Rectal smooth muscle tissue (tissue), 1 donor: Measurements from ENCODE around the gene DENND5A.

Experiments used
- H3K27ac ChIP-seq: one replicate; pipeline ENCODE4 v1.7.0; 2013; ENCODE audit warnings: low read depth, low read length, inconsistent platforms
- H3K27me3 ChIP-seq: one replicate; pipeline ENCODE4 v1.7.0; 2013; ENCODE audit warnings: low read length; ENCODE audit not compliant: control insufficient read depth, insufficient read depth
- H3K36me3 ChIP-seq: one replicate; pipeline ENCODE4 v1.7.0; 2013; ENCODE audit warnings: low read length; ENCODE audit not compliant: control insufficient read depth, insufficient read depth
- H3K4me1 ChIP-seq: one replicate; pipeline ENCODE4 v1.7.0; 2013; ENCODE audit warnings: low read length; ENCODE audit not compliant: control insufficient read depth, insufficient read depth
- H3K4me3 ChIP-seq: one replicate; pipeline ENCODE4 v1.7.0; 2013; ENCODE audit warnings: low read length
- H3K9ac ChIP-seq: one replicate; pipeline ENCODE4 v1.7.0; 2013; ENCODE audit warnings: low read length

Gene DENND5A

DNA sequence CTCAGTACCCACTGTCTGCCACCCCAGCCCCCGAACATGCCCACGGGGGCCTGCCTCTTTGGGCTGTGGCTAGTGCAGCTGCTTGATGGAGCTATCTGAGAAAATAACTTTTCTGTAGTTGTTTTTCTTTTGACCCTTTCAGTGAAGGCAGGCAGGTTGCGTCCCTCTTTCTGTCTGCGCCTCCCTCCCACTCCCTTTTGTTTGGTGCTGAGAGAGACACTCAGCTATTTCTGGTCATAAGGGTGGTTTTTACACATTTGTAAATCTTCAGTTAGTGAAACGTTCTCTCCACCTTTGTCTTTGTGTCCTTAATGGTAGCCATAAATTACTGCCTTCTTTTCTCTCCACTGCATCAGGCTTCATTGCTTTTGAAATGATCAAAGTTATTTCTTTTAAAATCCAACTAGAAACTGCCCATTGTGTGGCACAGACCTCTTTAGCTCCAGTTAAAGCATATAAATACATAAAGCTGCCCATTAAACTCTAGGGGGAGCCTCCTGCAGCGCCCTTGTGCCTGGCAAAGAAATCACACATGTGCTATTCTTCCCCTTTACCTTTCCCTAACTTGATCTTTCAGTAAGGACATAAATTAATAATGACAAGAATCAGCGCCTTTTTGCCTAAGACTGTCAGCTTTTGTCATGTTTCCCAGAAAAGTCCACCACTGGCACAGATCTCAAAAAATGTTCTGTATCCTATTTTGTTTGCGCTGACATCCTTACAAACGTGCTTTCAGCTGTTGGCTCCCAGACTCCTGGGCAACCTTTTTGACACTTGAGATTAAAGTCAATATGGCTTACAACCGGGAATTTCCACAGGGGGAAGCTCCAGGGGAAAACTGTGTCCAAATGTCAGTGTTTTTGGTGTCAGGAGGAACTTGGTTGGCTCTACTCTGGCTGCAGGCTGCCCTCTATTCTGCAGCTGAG is 172.0 kb downstream of the DENND5A start:
- Histone ChIP-seq H3K9ac (no peak overlapping the region), H3K4me1 (no peaks in the 10 kb centered on the region), H3K27me3 (peaks cover 6% of the 10 kb centered on the region), H3K27ac (no peak overlapping the region), H3K4me3 (no peak overlapping the region), H3K36me3 (no peaks in the 10 kb centered on the region)

DNA sequence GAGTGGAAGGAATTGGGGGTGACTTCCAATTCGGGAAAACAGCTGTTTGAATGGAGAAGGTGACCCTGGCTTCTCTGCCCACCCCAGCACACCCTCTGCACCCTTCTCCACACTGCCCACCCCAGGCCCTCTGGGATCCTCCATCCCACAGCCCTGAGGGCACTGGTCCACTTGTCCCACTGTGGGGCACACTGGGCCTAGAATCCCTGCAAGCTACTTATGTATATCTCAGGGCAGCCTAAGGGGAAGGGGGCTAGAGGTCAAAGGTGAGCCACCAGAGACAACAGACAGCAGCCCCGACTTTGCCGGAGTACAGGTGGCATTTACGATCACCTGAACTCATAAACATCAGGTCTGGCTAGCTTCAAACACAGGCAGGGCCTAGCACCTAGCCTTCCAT is 173.1 kb downstream of the DENND5A start:
- Histone ChIP-seq H3K4me1 (no peaks in the 10 kb centered on the region), H3K27me3 (peaks cover 6% of the 10 kb centered on the region), H3K9ac (no peak overlapping the region), H3K4me3 (peak overlapping the region; percentile 42), H3K36me3 (no peaks in the 10 kb centered on the region), H3K27ac (no peak overlapping the region)

DNA sequence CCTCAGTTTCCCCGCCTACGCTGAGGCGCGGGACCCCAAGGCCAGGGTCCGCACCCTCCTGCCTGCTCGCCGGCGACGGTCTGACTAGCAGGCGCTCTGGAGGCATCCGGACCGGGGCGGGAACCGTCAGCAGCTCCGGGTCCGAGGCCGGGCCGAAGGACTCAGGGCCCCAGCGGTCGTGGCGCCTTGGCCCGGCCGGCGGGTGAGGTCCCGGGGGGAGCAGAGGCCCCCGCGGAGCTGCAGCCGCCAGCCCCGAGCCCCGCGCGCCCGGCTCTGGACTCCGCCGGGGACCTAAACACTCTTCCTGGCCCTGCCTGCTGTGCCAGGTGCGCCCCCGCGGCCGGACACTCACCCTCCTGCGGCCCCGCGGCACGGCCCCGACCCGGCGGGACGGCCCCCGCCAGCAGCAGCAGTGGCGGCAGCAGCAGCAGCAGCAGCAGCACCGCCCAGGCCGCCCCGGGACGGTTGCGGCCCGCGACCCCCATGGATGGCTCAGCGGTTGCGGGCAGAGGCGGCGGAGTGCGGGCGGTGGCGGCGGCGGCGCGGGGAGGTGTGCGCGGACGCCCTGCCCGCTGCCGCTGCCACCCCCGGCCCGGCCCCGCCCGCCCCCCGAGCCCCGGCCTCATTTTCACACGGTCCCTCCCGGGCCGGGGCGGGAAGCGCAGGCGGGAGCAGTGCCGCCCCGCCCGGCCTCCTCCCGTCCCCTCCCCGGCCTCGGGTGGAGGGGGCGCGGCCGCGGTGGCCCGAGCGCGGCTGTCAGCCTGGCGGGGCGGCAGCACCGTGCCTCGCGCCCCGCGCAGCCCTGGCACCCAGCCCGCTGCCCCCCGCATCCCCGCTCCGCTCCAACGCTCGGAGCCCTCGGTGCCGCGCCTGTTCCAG is 173.9 kb downstream of the DENND5A start, which contains the start of gene SCUBE2:
TSS of gene SCUBE2 (minus strand) at position 556 of the 879 bp plus-strand sequence. CDS start at position 485, 71 bp downstream.
- no peak within 1 kb of the TSS for H3K27ac ChIP-seq

DNA sequence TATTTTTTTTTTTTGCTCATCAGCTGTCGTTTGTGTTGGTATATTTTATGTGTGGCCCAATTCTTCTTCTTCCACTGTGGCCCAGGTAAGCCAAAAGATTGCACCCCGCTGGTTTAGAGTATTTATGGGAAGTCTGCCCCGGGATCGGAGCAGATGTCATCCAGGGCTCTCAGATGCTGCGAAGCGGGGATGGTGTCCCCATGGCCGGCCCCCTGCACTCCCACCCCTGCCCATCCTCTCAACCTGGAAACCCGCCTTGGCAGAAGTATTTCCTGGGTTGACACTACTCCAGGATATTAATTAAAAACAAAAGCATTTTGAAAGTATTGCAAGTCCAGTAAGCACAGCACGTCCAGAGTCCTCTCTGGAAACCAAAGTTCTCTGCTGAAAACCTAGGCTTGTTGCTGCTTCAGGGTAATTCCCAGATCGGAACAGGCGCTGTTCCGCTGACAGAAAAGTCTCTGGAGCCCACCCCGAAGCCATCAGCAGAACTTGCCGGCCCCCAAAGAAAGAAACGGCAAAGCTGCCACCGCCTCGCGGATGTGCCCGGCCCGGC is 174.6 kb downstream of the DENND5A start:
- Histone ChIP-seq H3K4me3 (peak overlapping the region; percentile 55), H3K27ac (no peak overlapping the region), H3K36me3 (no peaks in the 10 kb centered on the region), H3K9ac (no peak overlapping the region), H3K27me3 (peaks cover 6% of the 10 kb centered on the region), H3K4me1 (no peaks in the 10 kb centered on the region)

More for the DNA sequence above, 173.9 kb downstream of the DENND5A start, which contains the start of gene SCUBE2:
- no peaks in the 10 kb centered on the region for H3K4me1 ChIP-seq
- no peaks in the 10 kb centered on the region for H3K36me3 ChIP-seq
- peak within 1 kb of the TSS; percentile 55 for H3K4me3 ChIP-seq
- H3K9ac ChIP-seq = no peak within 1 kb of the TSS
- H3K27me3 ChIP-seq = peaks cover 6% of the 10 kb centered on the region

DNA sequence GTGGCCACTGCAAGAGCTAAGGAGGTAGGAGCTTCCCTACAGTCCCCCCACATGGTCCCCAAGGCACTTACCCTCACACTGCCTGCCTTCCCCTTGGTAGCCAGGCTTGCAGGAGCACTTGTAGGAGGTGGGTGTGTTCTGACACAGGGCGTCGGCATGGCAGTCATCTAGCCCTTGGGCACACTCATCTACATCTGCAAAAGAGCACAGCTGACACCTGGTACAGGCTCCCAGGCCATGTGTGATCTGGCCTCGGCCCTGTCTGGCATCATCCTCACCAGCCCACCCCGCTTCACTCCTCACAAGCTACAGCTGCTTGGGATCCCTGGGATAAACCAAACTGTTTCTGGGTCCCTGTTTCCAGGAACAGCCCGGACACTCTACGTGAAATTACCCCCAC is 175.5 kb downstream of the DENND5A start:
- Histone ChIP-seq H3K27ac (no peak overlapping the region), H3K4me1 (no peaks in the 10 kb centered on the region), H3K36me3 (no peaks in the 10 kb centered on the region), H3K9ac (no peak overlapping the region), H3K4me3 (no peak overlapping the region), H3K27me3 (peaks cover 6% of the 10 kb centered on the region)

DNA sequence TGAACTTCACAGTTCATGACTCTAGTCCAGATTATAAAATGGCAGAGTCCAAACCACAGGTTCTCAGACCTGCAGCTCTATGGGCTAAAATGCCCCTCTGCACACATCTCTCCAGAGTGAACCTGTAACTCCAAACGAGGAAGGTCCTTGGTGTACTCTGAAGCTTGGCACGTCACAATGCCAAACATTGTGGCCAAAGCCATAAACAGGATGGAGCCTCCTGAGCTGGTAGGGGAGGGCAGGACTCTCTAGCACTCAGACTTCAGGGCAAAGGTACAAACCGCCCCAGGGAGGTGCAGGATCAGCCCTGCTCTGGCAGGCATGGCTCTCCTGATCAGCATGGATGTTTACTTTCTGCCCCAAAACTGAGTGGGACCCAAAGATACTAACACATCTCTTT is 176.1 kb downstream of the DENND5A start:
- no peaks in the 10 kb centered on the region for H3K36me3 ChIP-seq
- no peak overlapping the region for H3K4me3 ChIP-seq
- H3K27ac ChIP-seq = no peak overlapping the region
- no peaks in the 10 kb centered on the region for H3K4me1 ChIP-seq
- no peak overlapping the region for H3K9ac ChIP-seq
- H3K27me3 ChIP-seq = peaks cover 6% of the 10 kb centered on the region
